MM.1S (cell line): ENCODE measurements around the gene SELENOP.

ENCODE experiments used
- CTCF ChIP-seq: fragments of 300-600 bp; sonication (generic); IDR thresholded peaks from 2 replicates; pipeline ENCODE4 v1.5.1; 2016; ENCODE audit warnings: antibody characterized with exemption, low read length, mixed read lengths
- EZH2 ChIP-seq: fragments of 300-600 bp; sonication (generic); optimal IDR thresholded peaks from 2 replicates; pipeline ENCODE3; 2017; ENCODE audit warnings: low read depth, mild to moderate bottlenecking, antibody characterized with exemption, low read length, mixed read lengths
- EZH2phosphoT487 ChIP-seq: fragments of 300-600 bp; sonication (generic); IDR thresholded peaks from 2 replicates; pipeline ENCODE4 v1.6.1; 2018; ENCODE audit warnings: antibody characterized with exemption, low read length

- TF ChIP-seq CTCF, result no peak
- TF ChIP-seq EZH2, result no peak
- no peak for TF ChIP-seq EZH2phosphoT487
Measured at GRCh38 chr5:42840269-42840668, 28.6 kb upstream of the SELENOP start.
